Measurements from ENCODE around the gene NOC4L. TPM values are rescaled to one million over a fixed set of nuclear protein-coding genes. Genes with fewer than 3 reads are reported as not detected.
A peak's percentile ranks its signal among the peaks of the same experiment; 100 is the strongest.
"Not testable (repeated sequence)": the region's sequence is repeated elsewhere in the genome, so short reads cannot be mapped to it uniquely, and the experiment has no call there.

Gene NOC4L
- total RNA-seq: 36.4 and 40.4 TPM in 2 replicates
- long read RNA-seq, transcript NOC4L-201 (15 exons, 1,632 nt): major isoform, 5 of 6 reads
- long read RNA-seq, partial matches to known transcripts: 0 of 6 reads
- long read RNA-seq, other reads (novel, unspliced or antisense): 1 of 6 reads

GRCh38 chr12:132144115-132144809 is at the start of gene NOC4L, which contains the start of gene DDX51:
Gene NOC4L (plus strand): TSS chr12:132144457. CDS start chr12:132144489, 32 bp downstream.
Gene DDX51 (minus strand): TSS chr12:132144319. CDS start chr12:132144296, 23 bp downstream.
- no peaks in the 10 kb centered on the region for H3K9me3 Mint-ChIP-seq

GRCh38 chr12:132095520-132096409 is 48.5 kb upstream of the NOC4L start:
- H3K27ac Mint-ChIP-seq (ENCODE audit: unreplicated experiment): no peak overlapping the region

More at GRCh38 chr12:132144115-132144809, at the start of gene NOC4L, which contains the start of gene DDX51:
- DNase-seq (ENCODE audit: low read depth, low spot score): peak; percentile 95
- peak within 1 kb of the TSS; percentile 93 for H3K4me3 Mint-ChIP-seq
- no peak for TF ChIP-seq CTCF (conservative IDR thresholded peaks at IDR 0.05)
- H3K27me3 Mint-ChIP-seq (ENCODE audit: low read depth): peaks cover 4% of the 10 kb centered on the region
- peaks cover 18% of the 10 kb centered on the region for H3K4me1 Mint-ChIP-seq
- H3K27ac Mint-ChIP-seq (ENCODE audit: unreplicated experiment): no peak within 1 kb of the TSS
- peaks cover 7% of the 10 kb centered on the region for H3K36me3 Mint-ChIP-seq (ENCODE audit: low read depth)

GRCh38 chr12:132099739-132100138 is 44.5 kb upstream of the NOC4L start:
- Mint-ChIP-seq H3K27me3 (ENCODE audit: low read depth) (no peaks in the 10 kb centered on the region), H3K27ac (ENCODE audit: unreplicated experiment) (no peak overlapping the region), H3K9me3 (no peaks in the 10 kb centered on the region), H3K4me1 (no peaks in the 10 kb centered on the region), H3K4me3 (no peak overlapping the region), H3K36me3 (ENCODE audit: low read depth) (peaks cover 10% of the 10 kb centered on the region)
- TF ChIP-seq CTCF (conservative IDR thresholded peaks at IDR 0.05): no peak
- DNase-seq (ENCODE audit: low read depth, low spot score): no peak

More at GRCh38 chr12:132095520-132096409, 48.5 kb upstream of the NOC4L start:
- no peaks in the 10 kb centered on the region for H3K4me1 Mint-ChIP-seq
- no peak for TF ChIP-seq CTCF (conservative IDR thresholded peaks at IDR 0.05)
- no peaks in the 10 kb centered on the region for H3K27me3 Mint-ChIP-seq (ENCODE audit: low read depth)
- peaks cover 13% of the 10 kb centered on the region for H3K36me3 Mint-ChIP-seq (ENCODE audit: low read depth)
- no peak overlapping the region for H3K4me3 Mint-ChIP-seq
- DNase-seq (ENCODE audit: low read depth, low spot score): no peak
- no peaks in the 10 kb centered on the region for H3K9me3 Mint-ChIP-seq

- Mint-ChIP-seq H3K4me1 (no peaks in the 10 kb centered on the region), H3K27me3 (ENCODE audit: low read depth) (no peaks in the 10 kb centered on the region), H3K9me3 (no peaks in the 10 kb centered on the region), H3K4me3 (no peak overlapping the region), H3K36me3 (ENCODE audit: low read depth) (peaks cover 8% of the 10 kb centered on the region), H3K27ac (ENCODE audit: unreplicated experiment) (no peak overlapping the region)
- no peak for DNase-seq (ENCODE audit: low read depth, low spot score)
- TF ChIP-seq CTCF (conservative IDR thresholded peaks at IDR 0.05): no peak
Observed at GRCh38 chr12:132100306-132101065, 43.8 kb upstream of the NOC4L start.

- H3K9me3 Mint-ChIP-seq: no peaks in the 10 kb centered on the region
- peaks cover 4% of the 10 kb centered on the region for H3K36me3 Mint-ChIP-seq (ENCODE audit: low read depth)
- TF ChIP-seq CTCF (conservative IDR thresholded peaks at IDR 0.05): no peak
- no peaks in the 10 kb centered on the region for H3K4me1 Mint-ChIP-seq
- no peaks in the 10 kb centered on the region for H3K27me3 Mint-ChIP-seq (ENCODE audit: low read depth)
- no peak overlapping the region for H3K27ac Mint-ChIP-seq (ENCODE audit: unreplicated experiment)
- DNase-seq (ENCODE audit: low read depth, low spot score): no peak
- H3K4me3 Mint-ChIP-seq: no peak overlapping the region
Observed at GRCh38 chr12:132102297-132102696, 42.0 kb upstream of the NOC4L start.

GRCh38 chr12:132103072-132103471 is 41.2 kb upstream of the NOC4L start:
- not testable (repeated sequence) for DNase-seq (ENCODE audit: low read depth, low spot score); H3K9me3 Mint-ChIP-seq; H3K4me1 Mint-ChIP-seq; H3K36me3 Mint-ChIP-seq (ENCODE audit: low read depth); H3K4me3 Mint-ChIP-seq; H3K27me3 Mint-ChIP-seq (ENCODE audit: low read depth)
- H3K27ac Mint-ChIP-seq (ENCODE audit: unreplicated experiment): peak overlapping the region; percentile 59

All from neural crest cell (in vitro differentiated cells).